ENCODE measurements around the gene EMC8.

DNA sequence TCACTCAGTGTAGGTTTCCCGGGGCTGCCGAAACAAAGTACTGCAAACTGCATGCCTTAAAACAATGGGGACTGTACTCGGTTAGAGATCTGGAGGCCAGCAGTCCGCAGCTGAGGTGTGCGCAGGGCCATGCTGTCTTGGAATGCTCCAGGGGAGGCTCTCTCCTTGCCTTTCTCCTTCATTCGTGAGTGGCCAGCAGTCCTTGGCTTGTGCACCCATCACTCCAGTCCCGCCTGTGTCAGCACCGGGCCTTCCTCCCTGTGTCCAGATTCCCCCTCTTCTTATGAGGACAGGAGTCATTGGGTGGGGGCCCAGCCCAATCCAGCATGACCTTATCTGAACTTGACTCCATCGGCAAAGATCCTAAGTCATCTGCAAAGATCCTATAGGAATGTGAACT lies 43.5 kb upstream of the EMC8 start:
- TF ChIP-seq, protein P1, sequence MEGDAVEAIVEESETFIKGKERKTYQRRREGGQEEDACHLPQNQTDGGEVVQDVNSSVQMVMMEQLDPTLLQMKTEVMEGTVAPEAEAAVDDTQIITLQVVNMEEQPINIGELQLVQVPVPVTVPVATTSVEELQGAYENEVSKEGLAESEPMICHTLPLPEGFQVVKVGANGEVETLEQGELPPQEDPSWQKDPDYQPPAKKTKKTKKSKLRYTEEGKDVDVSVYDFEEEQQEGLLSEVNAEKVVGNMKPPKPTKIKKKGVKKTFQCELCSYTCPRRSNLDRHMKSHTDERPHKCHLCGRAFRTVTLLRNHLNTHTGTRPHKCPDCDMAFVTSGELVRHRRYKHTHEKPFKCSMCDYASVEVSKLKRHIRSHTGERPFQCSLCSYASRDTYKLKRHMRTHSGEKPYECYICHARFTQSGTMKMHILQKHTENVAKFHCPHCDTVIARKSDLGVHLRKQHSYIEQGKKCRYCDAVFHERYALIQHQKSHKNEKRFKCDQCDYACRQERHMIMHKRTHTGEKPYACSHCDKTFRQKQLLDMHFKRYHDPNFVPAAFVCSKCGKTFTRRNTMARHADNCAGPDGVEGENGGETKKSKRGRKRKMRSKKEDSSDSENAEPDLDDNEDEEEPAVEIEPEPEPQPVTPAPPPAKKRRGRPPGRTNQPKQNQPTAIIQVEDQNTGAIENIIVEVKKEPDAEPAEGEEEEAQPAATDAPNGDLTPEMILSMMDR (conservative IDR thresholded peaks at IDR 0.05 in 1 of 2, IDR thresholded peaks at IDR 0.05 in 1 of 2; ENCODE audit: extremely low read depth in 1 of 2, insufficient read depth in 1 of 2, low read depth in 1 of 2, low read length in 2 of 2) = no peak
- TF ChIP-seq EZH2 (IDR thresholded peaks at IDR 0.05; ENCODE audit: borderline replicate concordance, low read length) = no peak

All from mammary epithelial cell (primary cell).